ENCODE results near the gene NDC1.

Gene NDC1

GRCh38 chr1:53729456-53730223 lies 108.5 kb downstream of the NDC1 start:
- DNase-seq = no peak

- no peak for DNase-seq
Measured at GRCh38 chr1:53728702-53729455, 109.2 kb downstream of the NDC1 start.

GRCh38 chr1:53728196-53728595 lies 109.9 kb downstream of the NDC1 start:
- DNase-seq = no peak

- DNase-seq = no peak
Measured at GRCh38 chr1:53727461-53728092, 110.5 kb downstream of the NDC1 start.

- DNase-seq = no peak
Measured at GRCh38 chr1:53726009-53726600, 112.0 kb downstream of the NDC1 start.

GRCh38 chr1:53725238-53725689 lies 112.8 kb downstream of the NDC1 start:
- DNase-seq = no peak

- DNase-seq = no peak
Measured at GRCh38 chr1:53722025-53722424, 116.1 kb downstream of the NDC1 start.

GRCh38 chr1:53721088-53721487 lies 117.0 kb downstream of the NDC1 start:
- no peak for DNase-seq

GRCh38 chr1:53719469-53719868 lies 118.6 kb downstream of the NDC1 start:
- no peak for DNase-seq

GRCh38 chr1:53718443-53718842 lies 119.7 kb downstream of the NDC1 start:
- DNase-seq = no peak

GRCh38 chr1:53717025-53717804 lies 120.9 kb downstream of the NDC1 start:
- DNase-seq = no peak

GRCh38 chr1:53716150-53716549 lies 121.9 kb downstream of the NDC1 start:
- no peak for DNase-seq

- no peak for DNase-seq
Measured at GRCh38 chr1:53715478-53715877, 122.6 kb downstream of the NDC1 start.
